HG02938 (cell line): Measurements from ENCODE around the gene IPO11.

Experiments used
- ATAC-seq: cut with Tn5 transposase; IDR thresholded peaks from one replicate; pipeline ENCODE4 v1.9.1; 2021; ENCODE audit warnings: mild to moderate bottlenecking, moderate library complexity; ENCODE audit not compliant: unreplicated experiment

The IPO11 gene

GRCh38 chr5:62412549-62413329 lies at the start of gene IPO11:
TSS of gene IPO11 (plus strand) at chr5:62412763. CDS start at chr5:62437280, 24,517 bp downstream.
- ATAC-seq = peak; percentile 94

GRCh38 chr5:62369039-62369438 lies 43.5 kb upstream of the IPO11 start:
- ATAC-seq = no peak

- no peak for ATAC-seq
These were observed 41.2 kb upstream of the IPO11 start for GRCh38 chr5:62371409-62371808.

- ATAC-seq = no peak
These were observed 40.0 kb upstream of the IPO11 start for GRCh38 chr5:62372600-62372999.

GRCh38 chr5:62373382-62373781 lies 39.2 kb upstream of the IPO11 start:
- ATAC-seq = no peak

GRCh38 chr5:62374090-62374489 lies 38.5 kb upstream of the IPO11 start:
- no peak for ATAC-seq

GRCh38 chr5:62375627-62376026 lies 36.9 kb upstream of the IPO11 start:
- no peak for ATAC-seq

- no peak for ATAC-seq
These were observed 36.5 kb upstream of the IPO11 start for GRCh38 chr5:62376064-62376463.

- ATAC-seq = no peak
These were observed 27.4 kb upstream of the IPO11 start for GRCh38 chr5:62385131-62385530.

GRCh38 chr5:62385816-62386400 lies 26.7 kb upstream of the IPO11 start:
- ATAC-seq = no peak

- ATAC-seq = no peak
These were observed 25.7 kb upstream of the IPO11 start for GRCh38 chr5:62386824-62387223.

- ATAC-seq = no peak
These were observed 17.2 kb upstream of the IPO11 start for GRCh38 chr5:62395210-62395950.

GRCh38 chr5:62403411-62404250 lies 8.9 kb upstream of the IPO11 start, which contains the start of gene DIMT1:
TSS of gene DIMT1 (minus strand) at chr5:62403905. CDS start at chr5:62403772, 133 bp downstream.
- peak; percentile 95 for ATAC-seq

GRCh38 chr5:62413711-62414110 lies 1.1 kb downstream of the IPO11 start:
- ATAC-seq = no peak

- no peak for ATAC-seq
These were observed 6.0 kb downstream of the IPO11 start for GRCh38 chr5:62418462-62419076.

- ATAC-seq = no peak
These were observed 7.0 kb downstream of the IPO11 start for GRCh38 chr5:62419609-62420008.

GRCh38 chr5:62421414-62421813 lies 8.9 kb downstream of the IPO11 start:
- no peak for ATAC-seq

- ATAC-seq = no peak
These were observed 12.2 kb downstream of the IPO11 start for GRCh38 chr5:62424763-62425162.

GRCh38 chr5:62431735-62432620 lies 19.4 kb downstream of the IPO11 start:
- no peak for ATAC-seq
